ENCODE data around the gene BMP8A. TPM values are rescaled to one million over a fixed set of nuclear protein-coding genes. Genes with fewer than 3 reads are reported as not detected.
"Not testable (repeated sequence)": the region's sequence is repeated elsewhere in the genome, so short reads cannot be mapped to it uniquely, and the experiment has no call there.

BMP8A gene
- total RNA-seq, 1 experiment from 2014 or later, result 4.1 TPM

DNA sequence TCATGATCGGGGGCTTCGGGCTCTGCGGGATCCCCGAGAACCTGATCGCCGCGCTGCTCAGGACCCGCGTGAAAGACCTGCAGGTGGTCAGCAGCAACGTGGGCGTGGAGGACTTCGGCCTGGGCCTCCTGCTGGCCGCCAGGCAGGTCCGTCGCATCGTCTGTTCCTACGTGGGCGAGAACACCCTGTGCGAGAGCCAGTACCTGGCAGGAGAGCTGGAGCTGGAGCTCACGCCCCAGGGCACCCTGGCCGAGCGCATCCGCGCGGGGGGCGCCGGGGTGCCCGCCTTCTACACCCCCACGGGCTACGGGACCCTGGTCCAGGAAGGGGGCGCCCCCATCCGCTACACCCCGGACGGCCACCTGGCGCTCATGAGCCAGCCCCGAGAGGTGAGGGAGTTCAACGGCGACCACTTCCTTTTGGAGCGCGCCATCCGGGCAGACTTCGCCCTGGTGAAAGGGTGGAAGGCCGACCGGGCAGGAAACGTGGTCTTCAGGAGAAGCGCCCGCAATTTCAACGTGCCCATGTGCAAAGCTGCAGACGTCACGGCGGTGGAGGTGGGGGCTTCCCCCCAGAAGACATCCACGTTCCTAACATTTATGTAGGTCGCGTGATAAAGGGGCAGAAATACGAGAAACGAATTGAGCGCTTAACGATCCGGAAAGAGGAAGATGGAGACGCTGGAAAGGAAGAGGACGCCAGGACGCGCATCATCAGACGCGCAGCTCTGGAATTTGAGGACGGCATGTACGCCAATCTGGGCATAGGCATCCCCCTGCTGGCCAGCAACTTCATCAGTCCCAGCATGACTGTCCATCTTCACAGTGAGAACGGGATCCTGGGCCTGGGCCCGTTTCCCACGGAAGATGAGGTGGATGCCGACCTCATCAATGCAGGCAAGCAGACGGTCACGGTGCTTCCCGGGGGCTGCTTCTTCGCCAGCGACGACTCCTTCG lies 24.0 kb downstream of the BMP8A start:
- BruUV-seq (replicated peaks); RAD21 ChIA-PET (ENCODE audit: low non-redundant PET in 1 of 2, low total read pairs in 2 of 2, uncharacterized antibody in 2 of 2, unreplicated experiment in 2 of 2); H3K79me2 ChIP-seq (ENCODE audit: insufficient read depth, low read length); H4K20me1 ChIP-seq (ENCODE audit: insufficient read depth); H3K9ac ChIP-seq (ENCODE audit: low read length); H3K27ac ChIP-seq (ENCODE audit: low read depth, low read length); intact Hi-C loops (cut with micrococcal nuclease); H3K9me3 ChIP-seq (ENCODE audit: control insufficient read depth in 1 of 2, insufficient read depth in 1 of 2, low read depth in 1 of 2, low read length in 2 of 2); H3K27me3 ChIP-seq (ENCODE audit: insufficient read depth, low read length); H3K9me2 ChIP-seq (ENCODE audit: insufficient read depth); H3K4me3 ChIP-seq (replicated peaks in 1 of 2; ENCODE audit: low read depth in 1 of 2, low read length in 2 of 2); H3K36me3 ChIP-seq (ENCODE audit: control insufficient read depth in 1 of 2, insufficient read depth in 2 of 2, low read length in 2 of 2); DNase-seq (ENCODE audit: low read depth, low spot score); CTCF ChIA-PET; H3K4me2 ChIP-seq (ENCODE audit: low read length); H2AFZ ChIP-seq (ENCODE audit: low read depth, low read length, poor library complexity, severe bottlenecking); ATAC-seq; H3K4me1 ChIP-seq (ENCODE audit: control insufficient read depth in 1 of 2, insufficient read depth in 2 of 2, low read length in 2 of 2); POLR2A ChIA-PET: not testable (repeated sequence)

DNA sequence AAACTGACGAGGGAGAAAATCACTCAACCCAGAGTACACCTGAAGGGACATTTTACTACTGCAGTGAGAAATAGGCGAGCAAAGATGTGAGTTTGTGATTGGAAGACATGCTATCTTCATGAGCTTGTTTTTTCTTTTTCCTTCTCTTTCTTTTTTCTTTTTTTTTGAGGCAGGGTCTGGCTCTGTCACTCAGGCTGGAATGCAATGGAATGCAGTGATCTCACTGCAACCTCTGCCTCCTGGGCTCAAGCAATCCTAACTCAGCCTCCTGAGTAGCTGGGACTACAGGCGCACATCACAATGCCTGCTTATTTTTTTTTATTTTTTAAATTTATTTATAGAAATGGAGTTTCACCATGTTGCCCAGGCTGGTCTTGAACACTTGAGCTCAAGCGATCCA lies 25.4 kb downstream of the BMP8A start:
- H3K27ac ChIP-seq (ENCODE audit: low read depth, low read length); H2AFZ ChIP-seq (ENCODE audit: low read depth, low read length, poor library complexity, severe bottlenecking); H3K4me3 ChIP-seq (replicated peaks in 1 of 2; ENCODE audit: low read depth in 1 of 2, low read length in 2 of 2); DNase-seq (ENCODE audit: low read depth, low spot score); RAD21 ChIA-PET (ENCODE audit: low non-redundant PET in 1 of 2, low total read pairs in 2 of 2, uncharacterized antibody in 2 of 2, unreplicated experiment in 2 of 2); POLR2A ChIA-PET; H3K9ac ChIP-seq (ENCODE audit: low read length); H3K36me3 ChIP-seq (ENCODE audit: control insufficient read depth in 1 of 2, insufficient read depth in 2 of 2, low read length in 2 of 2); BruUV-seq (replicated peaks); ATAC-seq; H3K4me2 ChIP-seq (ENCODE audit: low read length); H3K9me2 ChIP-seq (ENCODE audit: insufficient read depth); CTCF ChIA-PET; H3K9me3 ChIP-seq (ENCODE audit: control insufficient read depth in 1 of 2, insufficient read depth in 1 of 2, low read depth in 1 of 2, low read length in 2 of 2); H3K79me2 ChIP-seq (ENCODE audit: insufficient read depth, low read length); intact Hi-C loops (cut with micrococcal nuclease); H3K27me3 ChIP-seq (ENCODE audit: insufficient read depth, low read length); H3K4me1 ChIP-seq (ENCODE audit: control insufficient read depth in 1 of 2, insufficient read depth in 2 of 2, low read length in 2 of 2); H4K20me1 ChIP-seq (ENCODE audit: insufficient read depth): not testable (repeated sequence)

DNA sequence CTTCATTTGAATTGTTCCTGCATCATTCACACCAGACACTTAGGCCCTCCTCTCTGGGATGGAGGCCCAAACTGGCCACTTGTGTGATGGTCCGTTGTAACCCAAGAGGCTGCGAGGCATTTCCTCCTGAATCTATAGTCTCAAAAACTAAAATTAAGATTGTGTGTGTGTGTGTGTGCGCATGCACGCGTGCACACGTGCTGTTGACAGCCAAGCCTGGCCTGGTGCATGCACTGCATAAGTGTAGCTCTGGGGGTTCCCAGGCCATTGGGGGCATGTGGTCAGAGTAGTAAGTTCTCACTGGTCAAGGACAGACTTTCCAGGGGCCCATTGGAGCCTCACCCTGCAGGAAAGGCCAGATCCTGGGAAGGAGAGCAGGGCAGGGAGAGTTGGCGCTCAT lies 26.5 kb downstream of the BMP8A start:
- DNase-seq (ENCODE audit: low read depth, low spot score); intact Hi-C loops (cut with micrococcal nuclease); H2AFZ ChIP-seq (ENCODE audit: low read depth, low read length, poor library complexity, severe bottlenecking); H3K36me3 ChIP-seq (ENCODE audit: control insufficient read depth in 1 of 2, insufficient read depth in 2 of 2, low read length in 2 of 2); H3K9me3 ChIP-seq (ENCODE audit: control insufficient read depth in 1 of 2, insufficient read depth in 1 of 2, low read depth in 1 of 2, low read length in 2 of 2); ATAC-seq; H3K4me1 ChIP-seq (ENCODE audit: control insufficient read depth in 1 of 2, insufficient read depth in 2 of 2, low read length in 2 of 2); BruUV-seq (replicated peaks); H3K27me3 ChIP-seq (ENCODE audit: insufficient read depth, low read length); H3K4me2 ChIP-seq (ENCODE audit: low read length); CTCF ChIA-PET; H3K9me2 ChIP-seq (ENCODE audit: insufficient read depth); H3K9ac ChIP-seq (ENCODE audit: low read length); H4K20me1 ChIP-seq (ENCODE audit: insufficient read depth); H3K27ac ChIP-seq (ENCODE audit: low read depth, low read length); H3K4me3 ChIP-seq (replicated peaks in 1 of 2; ENCODE audit: low read depth in 1 of 2, low read length in 2 of 2); RAD21 ChIA-PET (ENCODE audit: low non-redundant PET in 1 of 2, low total read pairs in 2 of 2, uncharacterized antibody in 2 of 2, unreplicated experiment in 2 of 2); H3K79me2 ChIP-seq (ENCODE audit: insufficient read depth, low read length); POLR2A ChIA-PET: not testable (repeated sequence)

DNA sequence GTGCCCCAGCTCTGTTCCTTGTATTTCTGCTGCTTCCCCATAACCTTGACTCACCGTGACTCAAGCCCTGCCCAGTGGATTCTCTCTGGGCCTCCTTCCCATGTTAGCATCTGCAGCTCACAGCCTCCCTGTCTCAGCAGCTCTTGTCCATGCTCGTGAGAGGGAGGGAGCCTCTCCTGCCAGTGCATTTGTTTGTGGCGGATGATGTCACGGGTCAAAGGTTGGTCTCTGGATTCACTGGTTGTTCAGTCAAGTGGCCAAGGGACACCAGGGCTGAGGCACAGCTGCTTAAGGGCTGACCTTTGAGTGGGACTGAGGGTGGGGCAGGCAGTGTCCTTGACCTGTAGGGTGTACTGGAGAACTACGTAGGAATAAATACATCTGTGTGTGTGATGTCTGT lies 27.9 kb downstream of the BMP8A start:
- H3K9ac ChIP-seq (ENCODE audit: low read length); RAD21 ChIA-PET (ENCODE audit: low non-redundant PET in 1 of 2, low total read pairs in 2 of 2, uncharacterized antibody in 2 of 2, unreplicated experiment in 2 of 2); H2AFZ ChIP-seq (ENCODE audit: low read depth, low read length, poor library complexity, severe bottlenecking); H3K4me1 ChIP-seq (ENCODE audit: control insufficient read depth in 1 of 2, insufficient read depth in 2 of 2, low read length in 2 of 2); H3K27me3 ChIP-seq (ENCODE audit: insufficient read depth, low read length); H3K9me3 ChIP-seq (ENCODE audit: control insufficient read depth in 1 of 2, insufficient read depth in 1 of 2, low read depth in 1 of 2, low read length in 2 of 2); H3K4me2 ChIP-seq (ENCODE audit: low read length); H4K20me1 ChIP-seq (ENCODE audit: insufficient read depth); H3K79me2 ChIP-seq (ENCODE audit: insufficient read depth, low read length); POLR2A ChIA-PET; H3K36me3 ChIP-seq (ENCODE audit: control insufficient read depth in 1 of 2, insufficient read depth in 2 of 2, low read length in 2 of 2); H3K4me3 ChIP-seq (replicated peaks in 1 of 2; ENCODE audit: low read depth in 1 of 2, low read length in 2 of 2); BruUV-seq (replicated peaks); CTCF ChIA-PET; intact Hi-C loops (cut with micrococcal nuclease); DNase-seq (ENCODE audit: low read depth, low spot score); ATAC-seq; H3K27ac ChIP-seq (ENCODE audit: low read depth, low read length); H3K9me2 ChIP-seq (ENCODE audit: insufficient read depth): not testable (repeated sequence)

Data from HCT116 (cell line).